ENCODE data around the gene VSTM4.

VSTM4 gene

GRCh38 chr10:48968036-48968435 is 147.3 kb downstream of the VSTM4 start:
- DNase-seq (ENCODE audit: low read depth), result no peak
- H3K4me3 ChIP-seq (ENCODE audit: low read depth, low read length), result no peak overlapping the region
- no peak for TF ChIP-seq CTCF (IDR thresholded peaks at IDR 0.05; ENCODE audit: low read depth, low read length, missing control alignments)

- H3K4me3 ChIP-seq (ENCODE audit: low read depth, low read length), result no peak overlapping the region
- no peak for TF ChIP-seq CTCF (IDR thresholded peaks at IDR 0.05; ENCODE audit: low read depth, low read length, missing control alignments)
- DNase-seq (ENCODE audit: low read depth), result no peak
Measured at GRCh38 chr10:48965460-48965859, 149.9 kb downstream of the VSTM4 start.
